ENCODE measurements around the gene NTM. TPM values are rescaled to one million over a fixed set of nuclear protein-coding genes. Genes with fewer than 3 reads are reported as not detected.

NTM gene
- total and polyA plus RNA-seq, 2 of the 8 experiments (the other 6 are each of a cell fraction or from before 2014, with no cell fraction given), result 13.4 to 20.0 TPM

- 91% methylated on average over 8 of the region's 8 CpGs; no CpG with 5 or more reads in 1 of the 2 experiments for WGBS, 2 experiments (ENCODE audit: extremely low coverage in 1 of 2, insufficient coverage in 1 of 2, insufficient read length in 1 of 2, insufficient replicate concordance in 2 of 2, low coverage in 1 of 2, low lambda C conversion rate in 2 of 2, missing lambda C conversion rate in 1 of 2)
- no peak overlapping the region for H4K8ac ChIP-seq (ENCODE audit: extremely low read depth, insufficient read depth, low read length)
- no peak overlapping the region for H3K23ac ChIP-seq (ENCODE audit: insufficient read length)
- H3K23me2 ChIP-seq (ENCODE audit: low read depth, low read length), result no peaks in the 10 kb centered on the region
- H3K56ac ChIP-seq (replicated peaks; ENCODE audit: insufficient read length, low read depth, low read length), result no peak overlapping the region
- H4K5ac ChIP-seq (ENCODE audit: insufficient read length, low read depth, low read length), result no peak overlapping the region
- no peak overlapping the region for H3K9ac ChIP-seq (replicated peaks in 1 of 4; ENCODE audit: extremely low read depth in 1 of 4, low read depth in 3 of 4, low read length in 3 of 4)
- CTCF ChIA-PET (ENCODE audit: partially characterized antibody), result interaction anchor here (0.7 to 6.8 kb wide), 25 partner anchors 12 to 485 kb away, joined by 3 to 59 read pairs (median 5); no protein-coding TSS in a partner anchor
- no peak overlapping the region for H4K91ac ChIP-seq (replicated peaks; ENCODE audit: insufficient read length, low read length)
- H4K20me1 ChIP-seq (replicated peaks in 1 of 2; ENCODE audit: control insufficient read depth in 1 of 2, insufficient read depth in 2 of 2, low read length in 2 of 2), result no peaks in the 10 kb centered on the region
- H3K36me3 ChIP-seq (ENCODE audit: control insufficient read depth in 2 of 4, insufficient read depth in 4 of 4, low read length in 3 of 4), result no peaks in the 10 kb centered on the region
- no peak overlapping the region for H3K4me3 ChIP-seq (ENCODE audit: extremely low read depth in 1 of 4, insufficient read depth in 2 of 4, low read depth in 3 of 4, low read length in 4 of 4)
- H2AFZ ChIP-seq (ENCODE audit: low read length), result no peak overlapping the region
- H3K27me3 ChIP-seq (replicated peaks in 1 of 4; ENCODE audit: control insufficient read depth in 3 of 4, extremely low read depth in 1 of 4, insufficient read depth in 3 of 4, low read length in 3 of 4), result no peaks in the 10 kb centered on the region
- no peak overlapping the region for H3K27ac ChIP-seq (ENCODE audit: low read depth, low read length)
- no peak overlapping the region for H2BK120ac ChIP-seq (replicated peaks; ENCODE audit: low read depth, low read length)
- no peak overlapping the region for H3K4me2 ChIP-seq (ENCODE audit: insufficient read depth in 1 of 2, low read depth in 2 of 2, low read length in 2 of 2)
- H3K4me1 ChIP-seq (replicated peaks in 1 of 4; ENCODE audit: control insufficient read depth in 3 of 4, insufficient read depth in 4 of 4, low read length in 3 of 4), result no peaks in the 10 kb centered on the region; a peak in 1 of 7 replicates
- no peaks in the 10 kb centered on the region for H3K9me3 ChIP-seq (ENCODE audit: insufficient read depth in 2 of 2, low read depth in 1 of 2, low read length in 1 of 2)
- H3K4ac ChIP-seq (replicated peaks; ENCODE audit: insufficient read length, low read depth, low read length), result no peak overlapping the region
- H3K18ac ChIP-seq (ENCODE audit: extremely low read depth, low read length), result no peak overlapping the region
- H2AK5ac ChIP-seq (ENCODE audit: low read depth, low read length), result no peak overlapping the region
- no peak overlapping the region for H3K14ac ChIP-seq (ENCODE audit: insufficient read length)
- H3K79me1 ChIP-seq (ENCODE audit: low read depth, low read length), result 0 out of 2 replicates have a peak, but pooled peaks cover 3% of the 10 kb centered on the region
- H2BK20ac ChIP-seq (ENCODE audit: low read length), result no peak overlapping the region
- H2BK5ac ChIP-seq (ENCODE audit: low read depth, low read length), result no peak overlapping the region
- POLR2A ChIA-PET (ENCODE audit: partially characterized antibody), result interaction anchor here (1.2 kb wide), 1 partner anchor 257 kb away, joined by 3 read pairs; no protein-coding TSS in a partner anchor
- no peak overlapping the region for H2BK15ac ChIP-seq (ENCODE audit: low read length)
- FAIRE-seq (no peak), DNase-seq (ENCODE audit: low read depth in 1 of 2, low spot score in 2 of 2) (no peak)
- H3K79me2 ChIP-seq (ENCODE audit: control insufficient read depth in 1 of 2, insufficient read depth in 2 of 2, low read length in 2 of 2), result no peaks in the 10 kb centered on the region
- no peak overlapping the region for H2BK12ac ChIP-seq (ENCODE audit: low read depth, low read length)
- no peak for TF ChIP-seq NRF1 (IDR thresholded peaks at IDR 0.05; ENCODE audit: low read depth, low read length)
- no peak for TF ChIP-seq EGR1 (IDR thresholded peaks at IDR 0.05; ENCODE audit: borderline replicate concordance, low read depth, low read length)
- no peak for TF ChIP-seq CTCF (IDR thresholded peaks at IDR 0.05; ENCODE audit: control extremely low read depth in 1 of 3, insufficient read depth in 1 of 3, low read depth in 1 of 3, low read length in 3 of 3)
- no peak for TF ChIP-seq GABPA (IDR thresholded peaks at IDR 0.05; ENCODE audit: borderline replicate concordance, insufficient read depth, low read length)
- no peak for TF ChIP-seq RAD21 (IDR thresholded peaks at IDR 0.05 in 1 of 2, conservative IDR thresholded peaks at IDR 0.05 in 1 of 2; ENCODE audit: low read depth in 2 of 2, low read length in 2 of 2)
- TF ChIP-seq TAF1 (IDR thresholded peaks at IDR 0.05; ENCODE audit: low read depth, low read length), result no peak
- TF ChIP-seq BRCA1 (IDR thresholded peaks at IDR 0.05; ENCODE audit: low read depth, low read length), result no peak
- no peak for TF ChIP-seq GTF2F1 (IDR thresholded peaks at IDR 0.05; ENCODE audit: borderline replicate concordance, low read depth, low read length)
- no peak for TF ChIP-seq ATF2 (IDR thresholded peaks at IDR 0.05; ENCODE audit: low read length)
- no peak for TF ChIP-seq TCF12 (IDR thresholded peaks at IDR 0.05; ENCODE audit: low read depth, low read length)
Measured at GRCh38 chr11:131510662-131511061, 140.2 kb downstream of the NTM start.
